A549 (cell line): ENCODE data around the gene RAB3IP.

ENCODE experiments used
- CTCF ChIP-seq: fragments of >200 bp; sonication (Bioruptor Twin); formaldehyde crosslinking; IDR thresholded peaks from 3 replicates; pipeline ENCODE4 v1.5.1; 2016
- EP300 ChIP-seq, 2 experiments: fragments of >200 bp; sonication (Bioruptor Twin); formaldehyde crosslinking; IDR thresholded peaks; 2 replicates in 1 of 2; 3 replicates in 1 of 2; pipeline ENCODE4 v1.6.1; 2016 to 2017
- HMGXB4 ChIP-seq: fragments of 250-450 bp; sonication (Bioruptor Pico); IDR thresholded peaks from 2 replicates; pipeline ENCODE4 v1.5.0; 2021; ENCODE audit warnings: mild to moderate bottlenecking, moderate library complexity, borderline replicate concordance
- NFE2L2 ChIP-seq: fragments of 150-350 bp; conservative IDR thresholded peaks from 2 replicates; pipeline ENCODE4 v1.6.1; 2014; ENCODE audit warnings: low read length
- POLR2A ChIP-seq: IDR thresholded peaks from 2 replicates; pipeline ENCODE4 v1.6.1; 2012; ENCODE audit warnings: mild to moderate bottlenecking, low read length
- POLR2AphosphoS2 ChIP-seq: conservative IDR thresholded peaks from 2 replicates; pipeline ENCODE4 v1.6.1; 2012; ENCODE audit warnings: low read length, improper control_type of control experiment, inconsistent platforms
- RARB ChIP-seq: fragments of 250-450 bp; sonication (Bioruptor Pico); IDR thresholded peaks from 2 replicates; pipeline ENCODE4 v1.8.0; 2021; ENCODE audit warnings: mild to moderate bottlenecking, moderate library complexity
- RCOR1 ChIP-seq: fragments of 150-350 bp; IDR thresholded peaks from 2 replicates; pipeline ENCODE4 v1.6.1; 2014; ENCODE audit warnings: antibody characterized with exemption, low read length, low read depth
- SMC3 ChIP-seq: fragments of >200 bp; sonication (Bioruptor Twin); formaldehyde crosslinking; IDR thresholded peaks from 3 replicates; pipeline ENCODE4 v1.6.1; 2018; ENCODE audit warnings: inconsistent platforms
- TF ChIP-seq, protein P1 (sequence below): fragments of 450-650 bp; IDR thresholded peaks from 2 replicates; pipeline ENCODE4 v1.6.1; 2014; ENCODE audit warnings: antibody characterized with exemption

DNA sequence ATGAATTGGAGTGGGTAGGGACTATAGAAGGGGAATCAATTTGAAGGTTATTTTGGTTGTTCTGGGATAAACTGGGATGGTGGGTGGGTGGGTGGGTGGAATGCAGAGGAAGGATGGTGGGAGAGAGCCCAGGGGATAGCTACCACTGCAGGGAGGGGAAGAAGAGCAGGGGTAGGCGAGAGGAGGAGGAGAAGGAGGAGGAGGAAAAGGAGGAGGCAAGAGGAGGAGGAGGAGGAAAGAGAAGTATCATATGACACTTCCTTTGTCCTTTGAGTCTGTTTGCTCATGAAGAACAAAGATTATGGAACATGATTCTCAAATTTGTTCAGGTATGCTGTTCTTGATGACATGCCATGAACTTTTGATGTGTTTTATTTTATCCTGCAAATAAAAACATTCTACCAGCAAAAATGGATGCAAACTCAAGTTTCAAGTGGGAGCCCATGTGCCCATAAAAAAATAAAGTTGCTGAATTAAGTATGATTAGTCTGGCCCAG lies 35.5 kb upstream of the RAB3IP start:
- no peak for TF ChIP-seq SMC3
- no peak for TF ChIP-seq RARB (CRISPR knock-in tag)
- TF ChIP-seq CTCF = no peak
- TF ChIP-seq POLR2AphosphoS2 = no peak
- TF ChIP-seq NFE2L2 = no peak
- no peak for TF ChIP-seq HMGXB4
- TF ChIP-seq POLR2A = no peak
- no peak for TF ChIP-seq EP300 (IDR thresholded peaks at IDR 0.05)
- TF ChIP-seq, protein P1, sequence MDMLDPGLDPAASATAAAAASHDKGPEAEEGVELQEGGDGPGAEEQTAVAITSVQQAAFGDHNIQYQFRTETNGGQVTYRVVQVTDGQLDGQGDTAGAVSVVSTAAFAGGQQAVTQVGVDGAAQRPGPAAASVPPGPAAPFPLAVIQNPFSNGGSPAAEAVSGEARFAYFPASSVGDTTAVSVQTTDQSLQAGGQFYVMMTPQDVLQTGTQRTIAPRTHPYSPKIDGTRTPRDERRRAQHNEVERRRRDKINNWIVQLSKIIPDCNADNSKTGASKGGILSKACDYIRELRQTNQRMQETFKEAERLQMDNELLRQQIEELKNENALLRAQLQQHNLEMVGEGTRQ = no peak
- TF ChIP-seq RCOR1 = no peak
